HG03442 (cell line): ENCODE results near the gene SAMMSON.

Experiments used
- ATAC-seq: cut with Tn5 transposase; IDR thresholded peaks from one replicate; pipeline ENCODE4 v1.9.1; 2021; ENCODE audit warnings: mild to moderate bottlenecking, moderate library complexity; ENCODE audit not compliant: unreplicated experiment

Gene SAMMSON

DNA sequence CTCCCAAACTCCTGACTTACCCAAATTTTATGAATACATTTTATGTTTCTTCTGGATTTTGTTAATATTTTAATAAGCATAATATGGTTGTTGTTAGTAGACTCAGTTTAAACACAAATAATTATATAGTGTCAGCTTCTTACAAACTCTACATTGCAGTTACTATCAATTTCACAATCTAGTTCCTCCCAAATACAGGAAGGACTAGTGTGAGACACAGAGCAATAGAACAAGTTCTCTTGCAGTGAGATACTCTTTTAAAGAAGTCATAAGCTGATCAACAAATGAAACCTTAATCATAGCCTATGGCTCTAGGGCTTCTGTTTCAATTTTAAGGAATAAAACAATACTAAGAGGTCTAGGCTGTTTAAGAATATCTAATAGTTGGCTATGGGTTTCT lies 86.1 kb downstream of the SAMMSON start:
- ATAC-seq: no peak

- no peak for ATAC-seq
These were observed 86.8 kb downstream of the SAMMSON start for GRCh38 chr3:70086336-70086735.

GRCh38 chr3:70090322-70090913 lies 90.9 kb downstream of the SAMMSON start:
- ATAC-seq: no peak

- no peak for ATAC-seq
These were observed 94.7 kb downstream of the SAMMSON start for GRCh38 chr3:70094197-70094596.

- ATAC-seq: no peak
These were observed 95.7 kb downstream of the SAMMSON start for GRCh38 chr3:70095260-70095659.

DNA sequence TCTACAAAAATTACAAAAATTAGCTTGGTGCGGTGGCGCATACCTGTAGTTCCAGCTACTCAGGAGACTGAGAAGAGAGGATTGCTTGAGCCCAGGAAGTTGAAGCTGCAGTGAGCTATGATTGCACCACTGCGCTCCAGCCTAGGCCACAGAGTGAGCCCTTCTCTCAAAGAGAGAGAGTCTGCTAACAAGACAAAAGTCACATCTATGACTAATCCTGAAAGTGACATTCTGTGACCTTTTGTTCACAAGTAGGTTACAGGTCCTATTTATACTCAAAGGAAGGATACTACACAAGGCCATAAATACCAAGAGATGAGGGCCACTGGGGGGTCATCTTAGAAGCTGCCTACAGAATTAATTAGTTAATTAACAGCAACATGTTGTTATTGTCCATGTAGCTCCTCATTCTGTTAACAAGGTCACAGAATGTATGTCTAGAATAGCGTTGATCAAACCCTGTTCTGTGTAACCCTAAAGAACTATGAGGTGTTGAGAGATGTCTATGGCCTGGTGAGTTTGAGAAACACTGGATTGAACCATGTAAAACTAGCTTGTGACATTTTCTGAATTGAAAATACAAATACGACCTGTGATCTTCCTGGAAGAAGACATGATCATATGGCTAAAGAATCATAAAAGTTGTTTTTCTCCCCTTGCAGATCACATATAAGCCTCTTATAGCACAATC lies 97.0 kb downstream of the SAMMSON start:
- peak; percentile 99 for ATAC-seq

- ATAC-seq: no peak
These were observed 97.6 kb downstream of the SAMMSON start for GRCh38 chr3:70097084-70097483.

DNA sequence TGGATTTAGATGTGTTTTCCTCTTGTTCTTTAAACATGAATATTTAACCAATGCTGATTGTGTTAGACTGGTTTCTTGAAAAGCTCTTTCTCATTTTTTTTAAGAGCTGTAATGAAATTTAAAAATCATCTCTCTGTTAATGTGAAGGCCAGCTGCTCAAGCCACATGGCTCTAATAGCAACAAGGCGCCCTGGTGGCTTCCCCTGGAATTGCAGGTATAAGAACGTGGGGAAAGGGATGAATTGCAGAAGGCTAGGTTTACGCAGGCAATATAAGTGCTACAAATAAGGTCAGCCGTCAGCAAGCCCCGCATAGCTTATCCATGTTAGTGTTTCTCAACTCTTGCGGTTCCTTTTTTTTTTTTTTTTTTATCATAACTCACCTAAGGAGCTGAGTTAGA lies 108.5 kb downstream of the SAMMSON start:
- peak; percentile 77 for ATAC-seq

- ATAC-seq: no peak
These were observed 109.0 kb downstream of the SAMMSON start for GRCh38 chr3:70108546-70108945.

DNA sequence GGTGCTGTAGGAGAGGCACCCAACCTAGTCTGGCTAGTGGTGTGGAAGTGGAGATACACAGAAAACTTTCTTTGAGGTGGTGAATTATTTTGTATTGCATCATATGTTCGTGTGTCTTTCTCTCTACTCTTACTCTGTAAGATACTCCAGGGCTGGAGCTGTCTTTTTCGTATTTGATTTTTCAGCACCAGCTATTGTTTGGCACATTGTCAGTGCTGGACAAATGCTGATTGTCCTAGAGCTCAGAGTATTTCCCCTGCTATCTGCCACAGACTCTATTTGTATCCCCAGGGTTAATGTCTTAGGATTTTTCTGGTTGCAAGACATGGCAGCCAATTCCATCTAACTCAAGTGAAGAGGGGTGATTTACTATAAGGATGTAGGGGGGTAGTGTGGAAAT lies 110.5 kb downstream of the SAMMSON start:
- no peak for ATAC-seq

- no peak for ATAC-seq
These were observed 111.9 kb downstream of the SAMMSON start for GRCh38 chr3:70111411-70111810.

DNA sequence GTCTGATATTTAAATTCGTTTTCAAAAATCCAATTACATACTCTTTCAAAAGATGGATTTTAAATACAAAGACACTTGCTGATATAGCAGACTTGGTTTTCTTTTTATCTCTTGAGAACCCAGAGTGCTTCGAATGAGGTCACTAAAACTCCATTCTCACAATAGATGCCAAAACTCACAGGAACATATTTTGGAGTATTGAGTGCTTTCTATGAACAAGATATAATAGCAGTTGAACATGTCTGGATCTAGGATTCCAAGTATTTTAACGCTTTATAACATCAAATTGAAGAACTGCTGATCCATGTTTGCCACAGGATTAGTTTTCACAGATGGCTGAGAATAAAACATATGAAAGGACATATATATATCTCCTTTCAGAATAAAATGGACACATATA lies 113.2 kb downstream of the SAMMSON start:
- no peak for ATAC-seq

- ATAC-seq: no peak
These were observed 114.9 kb downstream of the SAMMSON start for GRCh38 chr3:70114431-70114830.

- ATAC-seq: no peak
These were observed 120.3 kb downstream of the SAMMSON start for GRCh38 chr3:70119879-70120278.
